Brain microvascular endothelial cell (primary cell): ENCODE results near the gene SLC5A10.
"Not testable (repeated sequence)": the region's sequence is repeated elsewhere in the genome, so short reads cannot be mapped to it uniquely, and the experiment has no call there.

Experiments used
- DNase-seq: peaks from one replicate; pipeline ENCODE4 v3.0.0-alpha.2; 2020
- H3K27ac ChIP-seq: fragments of 250-450 bp; sonication (Bioruptor Pico); 2 replicates; pipeline ENCODE4 v1.5.1; 2020; ENCODE audit warnings: mild to moderate bottlenecking, moderate library complexity
- H3K27me3 ChIP-seq: fragments of 250-450 bp; sonication (Bioruptor Pico); replicated peaks from 2 replicates; pipeline ENCODE4 v1.5.1; 2020; ENCODE audit warnings: mild to moderate bottlenecking
- H3K36me3 ChIP-seq: fragments of 250-450 bp; sonication (Bioruptor Pico); replicated peaks from 2 replicates; pipeline ENCODE4 v1.5.1; 2020; ENCODE audit warnings: mild to moderate bottlenecking
- H3K4me3 ChIP-seq: 2 replicates; pipeline ENCODE4 v1.5.1; 2011; ENCODE audit warnings: low read depth, mild to moderate bottlenecking, control low read depth, low read length, moderate library complexity
- in situ Hi-C: cut with HindIII; loops from 2 replicates; pipeline ENCODE4 v1.10.0; 2017; ENCODE audit warnings: low sequenced_read_pairs, low pct_ligation_motif_present
- TF ChIP-seq, protein P1 (sequence below): IDR thresholded peaks from 2 replicates; pipeline ENCODE4 v1.5.1; 2011; ENCODE audit warnings: low read depth, mild to moderate bottlenecking, moderate library complexity, low read length, control low read depth, inconsistent platforms; ENCODE audit errors: missing control alignments

Gene SLC5A10

DNA sequence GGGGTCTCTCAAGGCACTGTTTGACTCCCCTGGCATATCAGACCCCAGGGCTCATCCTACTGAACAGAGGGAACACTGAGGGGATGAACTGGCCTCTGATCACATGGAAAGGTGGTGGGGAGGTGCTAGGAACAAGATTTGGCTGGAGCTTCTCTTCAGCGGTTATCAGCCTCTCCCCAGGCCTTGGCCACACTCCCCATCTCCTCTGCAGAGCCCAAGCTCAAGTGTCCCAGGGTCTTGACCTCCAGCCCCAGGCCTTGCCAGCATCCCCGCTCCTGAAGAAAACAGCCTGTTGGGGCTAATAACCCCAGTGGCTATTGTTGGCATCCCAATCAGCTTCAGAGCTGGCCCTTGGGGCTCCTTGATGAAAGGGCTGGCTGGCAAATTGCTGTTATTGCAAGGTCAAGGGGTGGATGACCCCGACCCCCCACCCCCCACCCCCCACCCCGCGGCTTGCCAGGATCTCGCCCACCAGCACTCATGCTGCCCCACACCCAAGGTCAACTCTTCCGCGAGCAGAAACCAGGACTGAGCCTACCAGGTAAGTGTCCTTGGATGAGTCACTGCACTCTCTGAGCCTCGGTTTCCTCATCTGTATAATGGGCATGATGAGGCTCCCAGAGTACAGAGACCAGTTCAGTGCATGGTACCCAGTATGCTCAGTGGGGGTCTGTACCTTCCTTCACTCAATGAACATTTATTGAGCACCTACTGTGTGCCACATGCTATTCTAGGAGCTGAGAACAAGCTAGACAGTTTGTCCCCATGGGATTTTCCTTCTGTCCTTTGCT is 71.4 kb downstream of the SLC5A10 start:
- Histone ChIP-seq H3K27me3 (peaks cover 2% of the 10 kb centered on the region), H3K27ac (no peak overlapping the region), H3K36me3 (no peaks in the 10 kb centered on the region), H3K4me3 (no peak overlapping the region)
- no peak for DNase-seq
- in situ Hi-C loops, result no loop called here
- TF ChIP-seq, protein P1, sequence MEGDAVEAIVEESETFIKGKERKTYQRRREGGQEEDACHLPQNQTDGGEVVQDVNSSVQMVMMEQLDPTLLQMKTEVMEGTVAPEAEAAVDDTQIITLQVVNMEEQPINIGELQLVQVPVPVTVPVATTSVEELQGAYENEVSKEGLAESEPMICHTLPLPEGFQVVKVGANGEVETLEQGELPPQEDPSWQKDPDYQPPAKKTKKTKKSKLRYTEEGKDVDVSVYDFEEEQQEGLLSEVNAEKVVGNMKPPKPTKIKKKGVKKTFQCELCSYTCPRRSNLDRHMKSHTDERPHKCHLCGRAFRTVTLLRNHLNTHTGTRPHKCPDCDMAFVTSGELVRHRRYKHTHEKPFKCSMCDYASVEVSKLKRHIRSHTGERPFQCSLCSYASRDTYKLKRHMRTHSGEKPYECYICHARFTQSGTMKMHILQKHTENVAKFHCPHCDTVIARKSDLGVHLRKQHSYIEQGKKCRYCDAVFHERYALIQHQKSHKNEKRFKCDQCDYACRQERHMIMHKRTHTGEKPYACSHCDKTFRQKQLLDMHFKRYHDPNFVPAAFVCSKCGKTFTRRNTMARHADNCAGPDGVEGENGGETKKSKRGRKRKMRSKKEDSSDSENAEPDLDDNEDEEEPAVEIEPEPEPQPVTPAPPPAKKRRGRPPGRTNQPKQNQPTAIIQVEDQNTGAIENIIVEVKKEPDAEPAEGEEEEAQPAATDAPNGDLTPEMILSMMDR, result no peak

DNA sequence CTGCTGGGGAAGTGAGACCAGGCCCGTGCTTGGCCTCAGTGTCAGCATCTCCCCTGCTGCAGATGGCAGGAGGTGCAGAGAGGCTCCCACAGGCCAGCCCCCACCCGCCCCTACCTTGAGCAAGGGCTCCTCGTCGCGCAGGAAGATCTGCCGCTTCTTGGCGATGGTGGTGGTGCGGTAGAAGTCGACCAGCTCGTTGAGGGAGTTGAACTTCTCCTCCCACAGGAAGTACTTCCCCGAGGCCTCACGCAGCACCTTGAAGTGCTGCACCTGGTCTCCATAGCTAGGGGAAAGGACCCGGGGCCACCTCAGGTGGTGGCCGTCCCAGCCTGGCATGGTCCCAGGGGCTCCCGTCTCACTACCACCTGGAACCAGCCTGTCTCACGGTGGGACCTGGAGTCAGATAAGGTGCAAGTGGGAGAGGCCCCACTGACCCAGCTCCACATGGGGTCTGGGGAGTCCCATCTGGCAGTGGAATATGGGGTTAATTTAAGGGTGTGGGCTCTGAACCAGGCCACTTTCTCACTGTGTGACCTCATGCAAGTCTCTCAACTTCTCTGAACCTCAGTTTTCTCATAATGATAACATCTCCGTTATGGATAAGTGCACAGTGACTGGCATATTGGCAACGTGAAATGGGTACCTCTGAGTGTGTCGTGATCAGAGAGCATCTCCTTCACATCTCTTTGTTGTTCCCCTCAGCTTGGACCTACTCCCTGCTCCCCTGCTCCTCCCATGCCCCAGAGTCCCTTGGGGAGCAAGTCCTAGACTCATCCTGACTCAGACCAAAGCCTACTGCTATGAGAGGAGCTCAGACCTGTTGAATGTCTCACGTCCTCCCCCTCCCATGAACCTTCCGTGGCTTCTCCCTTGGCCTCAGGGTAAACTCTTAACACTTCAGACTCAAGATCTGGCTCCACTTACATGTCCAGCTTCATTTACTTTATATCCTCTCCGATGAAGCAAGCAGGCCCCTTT is 72.4 kb downstream of the SLC5A10 start:
- Histone ChIP-seq H3K36me3 (no peaks in the 10 kb centered on the region), H3K27me3 (no peaks in the 10 kb centered on the region), H3K27ac (no peak overlapping the region), H3K4me3 (no peak overlapping the region)
- TF ChIP-seq, protein P1, result no peak
- peak; percentile 25 for DNase-seq
- in situ Hi-C loops, result no loop called here

GRCh38 chr17:19028671-19029070 is 76.7 kb downstream of the SLC5A10 start:
- DNase-seq, H3K36me3 ChIP-seq, H3K27me3 ChIP-seq, in situ Hi-C loops, H3K4me3 ChIP-seq, H3K27ac ChIP-seq: not testable (repeated sequence)

DNA sequence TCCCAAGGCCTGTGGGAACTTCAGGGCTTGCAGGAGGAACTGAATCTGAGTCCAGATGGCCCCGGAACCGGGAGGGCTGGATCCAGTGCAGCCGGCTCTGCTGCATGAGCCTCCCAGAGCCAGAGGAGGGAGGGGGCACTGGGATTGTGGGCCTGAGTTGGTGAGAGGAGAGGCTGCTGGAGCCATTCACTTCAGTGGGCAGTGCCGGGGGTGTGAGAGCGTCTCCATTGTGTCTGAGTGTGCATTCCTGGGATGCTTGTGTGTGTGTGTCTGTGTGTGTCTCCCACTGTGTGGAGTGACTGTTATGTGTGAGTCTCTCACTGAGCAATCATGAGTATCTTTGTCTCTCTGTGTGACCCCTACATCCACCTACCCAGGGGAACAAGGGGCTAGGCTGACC is 77.8 kb downstream of the SLC5A10 start:
- peak; percentile 63 for DNase-seq

DNA sequence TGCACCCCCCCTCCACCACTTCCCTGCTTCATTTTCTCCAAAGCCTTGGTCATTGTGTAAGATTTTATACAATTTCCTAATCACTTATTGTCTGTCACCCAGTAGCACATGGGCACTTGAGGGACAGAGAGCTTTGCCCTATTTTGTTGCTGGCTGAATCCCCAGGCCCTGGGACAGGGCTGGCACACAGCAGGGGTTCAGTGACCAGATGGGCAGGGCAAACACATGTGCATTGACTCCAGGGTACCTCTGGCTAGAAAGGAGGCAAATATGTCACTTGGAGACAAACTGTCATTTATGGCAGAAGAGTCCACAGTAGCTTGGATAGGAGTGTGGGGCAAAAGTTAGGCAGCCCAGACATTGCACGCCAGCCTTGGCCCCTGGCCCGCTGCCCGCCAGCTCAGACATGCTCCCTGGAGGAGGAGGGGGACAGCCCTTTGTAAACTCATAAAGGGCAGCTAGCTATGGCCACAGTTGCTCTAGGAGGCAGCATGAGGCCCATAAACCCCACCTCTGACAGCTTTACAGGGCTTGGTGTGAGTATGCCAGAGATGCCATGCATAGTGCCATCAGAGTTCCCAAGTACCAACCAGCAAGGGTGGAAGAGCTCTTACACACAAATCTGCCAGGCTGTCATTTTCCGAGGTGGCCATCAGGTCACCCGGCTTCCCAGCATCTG is 78.9 kb downstream of the SLC5A10 start:
- in situ Hi-C loops, H3K27ac ChIP-seq, H3K36me3 ChIP-seq, H3K4me3 ChIP-seq, DNase-seq, H3K27me3 ChIP-seq: not testable (repeated sequence)

More for the DNA sequence above, 77.8 kb downstream of the SLC5A10 start:
- H3K36me3 ChIP-seq, H3K27ac ChIP-seq, H3K4me3 ChIP-seq, in situ Hi-C loops, H3K27me3 ChIP-seq: not testable (repeated sequence)

GRCh38 chr17:19031729-19032128 is 79.8 kb downstream of the SLC5A10 start:
- DNase-seq, result peak; percentile 50
- H3K27me3 ChIP-seq, H3K4me3 ChIP-seq, in situ Hi-C loops, H3K36me3 ChIP-seq, H3K27ac ChIP-seq: not testable (repeated sequence)
- TF ChIP-seq, protein P1, result peak; percentile 41

DNA sequence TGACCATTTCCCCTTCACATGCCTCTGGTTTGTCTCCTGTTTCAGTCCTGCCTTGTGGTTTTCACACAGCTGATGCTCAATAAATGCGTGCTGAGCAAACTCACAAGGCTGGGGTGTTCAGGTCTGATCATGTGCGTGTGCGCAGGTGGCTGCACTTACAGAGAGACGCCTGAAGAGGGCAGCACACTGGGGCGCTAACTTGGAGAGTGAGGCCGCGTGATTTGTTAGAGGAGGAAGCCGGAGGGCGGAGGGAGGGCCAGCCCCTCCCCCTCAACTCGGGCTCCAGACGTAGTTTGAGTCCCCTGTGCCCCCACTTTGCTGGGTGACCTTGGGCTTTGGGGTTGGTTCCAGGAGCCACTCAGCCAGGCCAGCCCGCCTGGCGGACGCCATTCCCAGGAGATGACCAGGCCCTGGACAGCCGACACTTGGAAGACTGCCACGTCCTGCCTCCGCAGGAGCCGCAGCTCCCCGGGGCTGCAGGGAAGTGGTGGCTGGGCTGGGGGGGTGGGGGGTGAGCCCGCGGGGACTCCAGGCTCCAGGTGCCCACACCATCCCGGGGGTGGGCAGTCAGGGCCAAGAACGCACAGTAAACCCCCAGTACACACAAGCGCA is 80.5 kb downstream of the SLC5A10 start:
- H3K36me3 ChIP-seq, H3K4me3 ChIP-seq, H3K27ac ChIP-seq, in situ Hi-C loops, H3K27me3 ChIP-seq, DNase-seq: not testable (repeated sequence)

DNA sequence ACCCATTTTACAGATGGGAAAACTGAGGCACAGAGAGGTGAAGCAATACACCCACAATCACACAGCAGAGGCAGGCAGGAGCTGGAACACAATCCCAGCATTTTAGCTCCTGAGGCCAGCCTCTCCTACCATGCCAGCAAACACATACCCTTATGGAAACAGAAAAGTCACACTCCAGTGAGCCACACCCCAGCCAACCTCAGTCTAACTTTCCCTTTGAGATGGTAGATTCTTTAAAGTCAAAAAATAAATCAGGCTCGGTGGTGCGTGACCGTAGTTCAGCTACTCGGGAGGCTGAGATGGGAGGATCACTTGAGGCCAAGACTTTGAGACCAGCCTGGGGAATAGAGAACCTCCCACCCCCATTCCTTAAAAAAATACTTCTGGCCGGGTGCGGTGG is 84.2 kb downstream of the SLC5A10 start:
- in situ Hi-C loops, H3K27ac ChIP-seq, DNase-seq, H3K36me3 ChIP-seq, H3K4me3 ChIP-seq, H3K27me3 ChIP-seq: not testable (repeated sequence)

GRCh38 chr17:19037547-19037946 is 85.6 kb downstream of the SLC5A10 start:
- DNase-seq, H3K4me3 ChIP-seq, H3K36me3 ChIP-seq, H3K27me3 ChIP-seq, H3K27ac ChIP-seq, in situ Hi-C loops: not testable (repeated sequence)

- in situ Hi-C loops, H3K4me3 ChIP-seq, H3K27ac ChIP-seq, DNase-seq, H3K36me3 ChIP-seq, H3K27me3 ChIP-seq: not testable (repeated sequence)
Observed at GRCh38 chr17:19038007-19038406, 86.0 kb downstream of the SLC5A10 start.
